Skeletal muscle satellite cell (primary cell): Measurements from ENCODE around the gene EXOC4.
"Not testable (repeated sequence)": the region's sequence is repeated elsewhere in the genome, so short reads cannot be mapped to it uniquely, and the experiment has no call there.

ENCODE experiments used
- H3K27me3 ChIP-seq: 2 replicates; pipeline ENCODE4 v1.7.0; 2013; ENCODE audit warnings: low read length; ENCODE audit not compliant: control insufficient read depth, insufficient read depth
- H3K36me3 ChIP-seq: 2 replicates; pipeline ENCODE4 v1.7.0; 2013; ENCODE audit warnings: mild to moderate bottlenecking, control low read depth, low read length; ENCODE audit not compliant: insufficient read depth
- H3K4me1 ChIP-seq: 2 replicates; pipeline ENCODE4 v1.7.0; 2013; ENCODE audit warnings: low read length; ENCODE audit not compliant: control insufficient read depth, insufficient read depth
- H3K4me2 ChIP-seq: 2 replicates; pipeline ENCODE4 v1.7.0; 2013; ENCODE audit warnings: mild to moderate bottlenecking, low read length
- H3K4me3 ChIP-seq: 2 replicates; pipeline ENCODE4 v1.7.0; 2013; ENCODE audit warnings: low read length
- H3K9ac ChIP-seq: 2 replicates; pipeline ENCODE4 v1.7.0; 2013; ENCODE audit warnings: mild to moderate bottlenecking, low read depth, low read length, moderate library complexity
- H3K9me3 ChIP-seq: replicated peaks from 2 replicates; pipeline ENCODE4 v1.7.0; 2013; ENCODE audit warnings: mild to moderate bottlenecking, control low read depth, low read length

The EXOC4 gene

GRCh38 chr7:134062460-134062859, 809.6 kb downstream of the EXOC4 start:
- no peak overlapping the region for H3K9ac ChIP-seq
- no peaks in the 10 kb centered on the region for H3K36me3 ChIP-seq
- no peak overlapping the region for H3K4me2 ChIP-seq
- H3K27me3 ChIP-seq = no peaks in the 10 kb centered on the region
- H3K4me3 ChIP-seq = no peak overlapping the region
- H3K9me3 ChIP-seq = no peaks in the 10 kb centered on the region
- no peaks in the 10 kb centered on the region for H3K4me1 ChIP-seq

DNA sequence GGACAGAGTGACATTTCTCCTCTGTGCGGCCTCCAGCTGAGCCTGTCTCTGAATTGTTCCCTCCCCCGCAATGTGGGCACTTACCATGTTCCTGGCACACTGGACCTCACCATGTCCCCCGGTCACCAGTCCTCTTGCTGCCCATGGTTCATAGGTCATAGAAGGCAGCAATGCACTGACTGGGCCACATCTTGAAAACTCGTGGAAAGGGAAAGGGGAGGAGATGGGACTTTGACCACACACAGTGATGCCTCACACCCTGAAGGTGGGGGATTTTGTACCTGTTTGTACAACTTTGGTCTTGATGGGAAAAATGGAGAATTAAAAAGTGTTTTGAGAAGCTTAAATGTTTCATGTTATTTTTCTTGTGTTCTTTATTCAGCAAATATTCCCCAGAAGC, 812.5 kb downstream of the EXOC4 start:
- no peaks in the 10 kb centered on the region for H3K4me1 ChIP-seq
- no peaks in the 10 kb centered on the region for H3K9me3 ChIP-seq
- H3K36me3 ChIP-seq = no peaks in the 10 kb centered on the region
- H3K4me2 ChIP-seq = no peak overlapping the region
- H3K27me3 ChIP-seq = no peaks in the 10 kb centered on the region
- H3K9ac ChIP-seq = no peak overlapping the region
- H3K4me3 ChIP-seq = no peak overlapping the region

- H3K4me3 ChIP-seq = no peak overlapping the region
- H3K9me3 ChIP-seq = no peaks in the 10 kb centered on the region
- H3K4me2 ChIP-seq = no peak overlapping the region
- no peak overlapping the region for H3K9ac ChIP-seq
- no peaks in the 10 kb centered on the region for H3K4me1 ChIP-seq
- no peaks in the 10 kb centered on the region for H3K36me3 ChIP-seq
- H3K27me3 ChIP-seq = no peaks in the 10 kb centered on the region
Measured at GRCh38 chr7:134067164-134067563, 814.3 kb downstream of the EXOC4 start.

- H3K9me3 ChIP-seq = no peaks in the 10 kb centered on the region
- H3K4me2 ChIP-seq = no peak overlapping the region
- no peak overlapping the region for H3K4me3 ChIP-seq
- H3K4me1 ChIP-seq = no peaks in the 10 kb centered on the region
- H3K27me3 ChIP-seq = no peaks in the 10 kb centered on the region
- H3K9ac ChIP-seq = no peak overlapping the region
- H3K36me3 ChIP-seq = no peaks in the 10 kb centered on the region
Measured at GRCh38 chr7:134068670-134069069, 815.8 kb downstream of the EXOC4 start.

- no peaks in the 10 kb centered on the region for H3K9me3 ChIP-seq
- H3K4me3 ChIP-seq = no peak overlapping the region
- H3K36me3 ChIP-seq = no peaks in the 10 kb centered on the region
- H3K4me2 ChIP-seq = no peak overlapping the region
- H3K27me3 ChIP-seq = no peaks in the 10 kb centered on the region
- no peak overlapping the region for H3K9ac ChIP-seq
- no peaks in the 10 kb centered on the region for H3K4me1 ChIP-seq
Measured at GRCh38 chr7:134069187-134069586, 816.3 kb downstream of the EXOC4 start.

DNA sequence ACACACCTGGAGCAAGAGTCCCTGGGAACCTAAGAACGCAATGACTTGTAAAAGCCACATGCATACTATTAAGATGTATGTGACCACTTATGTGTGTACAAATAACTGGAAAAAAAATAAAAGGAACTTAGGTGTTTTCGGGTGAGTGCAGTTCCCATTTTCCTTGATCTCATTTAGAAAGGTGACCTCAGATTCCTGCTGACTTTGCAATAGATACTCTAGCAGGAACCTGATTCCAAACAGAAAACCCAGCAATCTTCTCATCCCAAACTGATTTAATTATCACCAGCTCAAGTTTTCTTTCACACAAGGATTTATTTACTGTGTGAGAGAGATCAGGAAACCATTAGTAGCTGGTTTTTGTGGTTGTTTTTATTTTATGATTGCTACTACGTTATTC, 817.8 kb downstream of the EXOC4 start:
- no peaks in the 10 kb centered on the region for H3K4me1 ChIP-seq
- no peaks in the 10 kb centered on the region for H3K9me3 ChIP-seq
- no peaks in the 10 kb centered on the region for H3K27me3 ChIP-seq
- H3K4me3 ChIP-seq = no peak overlapping the region
- H3K4me2 ChIP-seq = no peak overlapping the region
- H3K9ac ChIP-seq = no peak overlapping the region
- H3K36me3 ChIP-seq = no peaks in the 10 kb centered on the region

DNA sequence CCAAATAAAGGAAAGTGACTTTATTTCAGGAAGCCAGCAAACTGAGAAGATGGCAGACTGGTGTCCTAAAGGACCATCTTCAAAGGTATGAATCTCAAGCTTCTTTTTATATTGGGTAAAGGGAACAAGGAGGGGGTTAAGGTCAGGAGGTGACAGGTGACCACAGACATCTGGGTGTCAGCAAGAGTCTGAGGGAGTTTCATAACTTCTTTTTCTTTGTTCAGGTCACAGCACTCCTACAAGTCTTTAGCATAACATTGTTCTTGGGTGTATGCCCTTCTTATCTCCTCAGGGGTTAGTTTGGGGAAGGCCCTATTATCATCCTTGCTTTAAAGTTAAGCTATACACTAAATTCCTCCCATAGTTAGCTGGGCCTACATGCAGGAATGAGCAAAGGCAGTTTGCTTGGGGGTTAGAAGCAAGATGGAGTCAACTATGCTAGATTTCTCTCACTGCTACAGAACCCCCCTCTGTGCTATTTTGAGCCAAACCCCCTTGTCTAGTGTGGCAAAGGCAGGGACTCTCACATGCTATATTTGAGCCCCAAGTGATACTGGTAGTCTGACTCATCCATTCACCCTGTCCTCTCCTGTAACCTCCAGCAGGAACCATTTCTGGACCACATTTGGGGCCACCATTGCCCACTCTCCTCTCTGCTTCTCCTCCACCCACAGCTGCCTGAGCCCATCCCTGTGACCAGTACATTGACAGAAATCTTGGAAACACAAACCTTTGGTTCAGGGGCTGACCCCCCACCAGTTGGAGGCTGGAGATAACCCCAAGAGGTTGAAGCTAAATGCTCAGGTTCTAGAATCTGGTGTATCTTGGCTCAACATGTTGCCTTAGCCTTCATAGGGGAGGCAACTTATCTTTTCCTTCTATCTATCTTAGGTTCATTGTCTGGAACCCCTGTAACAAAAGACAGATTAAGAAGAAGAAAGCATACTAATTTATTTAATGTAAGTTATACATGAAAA, 818.8 kb downstream of the EXOC4 start:
- Histone ChIP-seq H3K4me1 (no peaks in the 10 kb centered on the region), H3K9me3 (no peaks in the 10 kb centered on the region)

GRCh38 chr7:134073276-134073675, 820.4 kb downstream of the EXOC4 start:
- H3K9me3 ChIP-seq = no peaks in the 10 kb centered on the region
- no peak overlapping the region for H3K4me2 ChIP-seq
- no peaks in the 10 kb centered on the region for H3K36me3 ChIP-seq
- no peak overlapping the region for H3K4me3 ChIP-seq
- no peaks in the 10 kb centered on the region for H3K27me3 ChIP-seq
- H3K9ac ChIP-seq = no peak overlapping the region
- no peaks in the 10 kb centered on the region for H3K4me1 ChIP-seq

More for the DNA sequence above, 818.8 kb downstream of the EXOC4 start:
- no peak overlapping the region for H3K4me3 ChIP-seq
- H3K9ac ChIP-seq = no peak overlapping the region
- no peaks in the 10 kb centered on the region for H3K27me3 ChIP-seq
- H3K36me3 ChIP-seq = no peaks in the 10 kb centered on the region
- H3K4me2 ChIP-seq = no peak overlapping the region

- no peak overlapping the region for H3K9ac ChIP-seq
- H3K4me1 ChIP-seq = no peaks in the 10 kb centered on the region
- H3K4me3 ChIP-seq = no peak overlapping the region
- no peak overlapping the region for H3K4me2 ChIP-seq
- no peaks in the 10 kb centered on the region for H3K27me3 ChIP-seq
- no peaks in the 10 kb centered on the region for H3K9me3 ChIP-seq
- no peaks in the 10 kb centered on the region for H3K36me3 ChIP-seq
Measured at GRCh38 chr7:134075799-134076198, 822.9 kb downstream of the EXOC4 start.

- H3K4me2 ChIP-seq, H3K4me3 ChIP-seq, H3K36me3 ChIP-seq, H3K9ac ChIP-seq, H3K4me1 ChIP-seq, H3K27me3 ChIP-seq, H3K9me3 ChIP-seq: not testable (repeated sequence)
Measured at GRCh38 chr7:134077560-134077959, 824.7 kb downstream of the EXOC4 start.

DNA sequence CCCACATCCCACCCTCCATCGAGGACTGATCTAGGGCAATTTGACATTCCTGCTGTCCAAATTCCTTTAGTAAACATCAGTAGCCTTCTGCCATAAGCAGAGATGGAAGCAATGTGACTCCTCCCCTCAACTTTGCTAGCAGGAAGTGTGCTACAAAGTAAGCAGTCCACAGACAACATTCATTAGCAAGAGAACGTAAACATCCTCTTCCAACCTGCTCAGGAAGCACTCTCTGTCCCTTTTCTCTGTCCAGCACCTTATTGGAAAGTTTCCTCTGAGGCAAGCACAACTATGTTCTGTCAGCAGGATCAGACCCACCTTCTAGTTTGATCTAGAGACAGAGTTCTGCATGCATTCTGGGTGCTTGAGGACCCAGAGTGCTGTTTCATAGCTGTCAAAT, 826.1 kb downstream of the EXOC4 start:
- H3K4me3 ChIP-seq = no peak overlapping the region
- no peak overlapping the region for H3K4me2 ChIP-seq
- H3K9ac ChIP-seq = no peak overlapping the region
- no peaks in the 10 kb centered on the region for H3K4me1 ChIP-seq
- H3K36me3 ChIP-seq = no peaks in the 10 kb centered on the region
- no peaks in the 10 kb centered on the region for H3K27me3 ChIP-seq
- H3K9me3 ChIP-seq = no peaks in the 10 kb centered on the region

DNA sequence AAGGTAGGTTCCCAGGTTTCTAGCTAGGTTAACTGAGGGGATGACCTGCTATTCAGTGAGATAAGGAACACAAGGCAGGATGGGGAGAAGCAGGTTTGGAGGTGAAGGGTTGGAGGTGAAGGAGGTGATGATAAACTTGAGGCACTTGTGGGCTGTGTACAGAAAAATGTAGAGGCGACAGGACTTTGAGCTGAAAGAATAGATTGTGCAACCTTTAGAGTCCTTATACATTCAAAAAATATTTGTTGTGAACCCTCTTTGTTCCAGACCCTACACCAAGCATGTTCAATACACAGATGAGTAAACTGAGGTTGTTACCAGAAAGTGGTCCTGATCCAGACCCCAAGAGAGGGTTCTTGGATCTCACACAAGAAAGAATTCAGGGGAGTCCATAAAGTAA, 828.8 kb downstream of the EXOC4 start:
- Histone ChIP-seq H3K9ac (no peak overlapping the region), H3K36me3 (no peaks in the 10 kb centered on the region), H3K27me3 (no peaks in the 10 kb centered on the region), H3K4me3 (no peak overlapping the region), H3K4me2 (no peak overlapping the region), H3K9me3 (no peaks in the 10 kb centered on the region), H3K4me1 (no peaks in the 10 kb centered on the region)
